ENCODE data around the gene ATP6V0B. TPM values are rescaled to one million over a fixed set of nuclear protein-coding genes. Genes with fewer than 3 reads are reported as not detected.

Gene ATP6V0B
- total and polyA plus RNA-seq, 4 donors, result 69.5 to 277 (median 129) TPM

DNA sequence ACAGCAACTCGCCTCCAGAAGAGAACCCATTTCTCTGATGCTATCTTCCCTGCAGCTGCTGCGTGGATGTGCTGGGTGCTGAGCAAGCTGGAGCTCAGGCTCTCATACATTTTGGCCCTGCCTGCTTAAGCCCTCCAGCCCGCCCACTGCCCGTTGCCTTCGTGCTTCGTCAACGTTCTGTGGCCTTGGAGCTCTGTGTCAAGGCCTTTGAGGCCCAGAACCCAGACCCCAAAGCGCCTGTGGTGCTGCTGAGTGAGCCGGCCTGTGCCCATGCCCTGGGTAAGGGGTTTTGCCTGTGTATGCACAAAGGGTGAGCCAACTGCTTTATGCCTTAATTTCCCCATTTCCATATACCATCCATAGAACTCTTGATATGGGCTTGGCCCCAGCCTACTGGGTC is 3.8 kb upstream of the ATP6V0B start:
- H3K9me3 ChIP-seq (ENCODE audit: control insufficient read depth in 4 of 4, low read length in 3 of 4), result no peaks in the 10 kb centered on the region
- no peak overlapping the region for H3K27ac ChIP-seq (ENCODE audit: low read depth in 1 of 2, low read length in 2 of 2)
- 93% methylated on average over 9 of the region's 9 CpGs for WGBS
- no peaks in the 10 kb centered on the region for H3K27me3 ChIP-seq (ENCODE audit: control insufficient read depth in 4 of 4, insufficient read depth in 4 of 4, low read length in 3 of 4)
- H3K9ac ChIP-seq (ENCODE audit: low read depth in 1 of 2, low read length in 2 of 2), result no peak overlapping the region
- peaks cover 3 to 33% (median 23%) of the 10 kb centered on the region in 4 donors for H3K4me1 ChIP-seq (ENCODE audit: control insufficient read depth in 4 of 4, insufficient read depth in 4 of 4, low read length in 3 of 4)
- peak overlapping the region in 2 of 3 donors; percentile 79 to 98 for H3K4me3 ChIP-seq (ENCODE audit: low read depth in 1 of 3, low read length in 3 of 3)
- H3K36me3 ChIP-seq (ENCODE audit: control insufficient read depth in 4 of 4, insufficient read depth in 3 of 4, low read depth in 1 of 4, low read length in 3 of 4), result peaks cover 0 to 18% (median 5%) of the 10 kb centered on the region in 4 donors
- no peak for TF ChIP-seq GABPA (IDR thresholded peaks at IDR 0.05 in 1 of 2, conservative IDR thresholded peaks at IDR 0.05 in 1 of 2)
- TF ChIP-seq, protein P1, sequence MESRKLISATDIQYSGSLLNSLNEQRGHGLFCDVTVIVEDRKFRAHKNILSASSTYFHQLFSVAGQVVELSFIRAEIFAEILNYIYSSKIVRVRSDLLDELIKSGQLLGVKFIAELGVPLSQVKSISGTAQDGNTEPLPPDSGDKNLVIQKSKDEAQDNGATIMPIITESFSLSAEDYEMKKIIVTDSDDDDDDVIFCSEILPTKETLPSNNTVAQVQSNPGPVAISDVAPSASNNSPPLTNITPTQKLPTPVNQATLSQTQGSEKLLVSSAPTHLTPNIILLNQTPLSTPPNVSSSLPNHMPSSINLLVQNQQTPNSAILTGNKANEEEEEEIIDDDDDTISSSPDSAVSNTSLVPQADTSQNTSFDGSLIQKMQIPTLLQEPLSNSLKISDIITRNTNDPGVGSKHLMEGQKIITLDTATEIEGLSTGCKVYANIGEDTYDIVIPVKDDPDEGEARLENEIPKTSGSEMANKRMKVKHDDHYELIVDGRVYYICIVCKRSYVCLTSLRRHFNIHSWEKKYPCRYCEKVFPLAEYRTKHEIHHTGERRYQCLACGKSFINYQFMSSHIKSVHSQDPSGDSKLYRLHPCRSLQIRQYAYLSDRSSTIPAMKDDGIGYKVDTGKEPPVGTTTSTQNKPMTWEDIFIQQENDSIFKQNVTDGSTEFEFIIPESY (IDR thresholded peaks at IDR 0.05), result no peak
- TF ChIP-seq FOXA2 (IDR thresholded peaks at IDR 0.05), result no peak
- no peak for TF ChIP-seq HNF4A (conservative IDR thresholded peaks at IDR 0.05)
- no peak for TF ChIP-seq YY1 (IDR thresholded peaks at IDR 0.05)
- TF ChIP-seq NR2F2 (IDR thresholded peaks at IDR 0.05), result no peak
- TF ChIP-seq RXRA (IDR thresholded peaks at IDR 0.05), result no peak
- TF ChIP-seq, protein P2, sequence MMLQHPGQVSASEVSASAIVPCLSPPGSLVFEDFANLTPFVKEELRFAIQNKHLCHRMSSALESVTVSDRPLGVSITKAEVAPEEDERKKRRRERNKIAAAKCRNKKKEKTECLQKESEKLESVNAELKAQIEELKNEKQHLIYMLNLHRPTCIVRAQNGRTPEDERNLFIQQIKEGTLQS (IDR thresholded peaks at IDR 0.05), result no peak
- no peak for TF ChIP-seq TAF1 (conservative IDR thresholded peaks at IDR 0.05)
- TF ChIP-seq SP1 (IDR thresholded peaks at IDR 0.05), result no peak
- no peak for DNase-seq (ENCODE audit: low spot score)

DNA sequence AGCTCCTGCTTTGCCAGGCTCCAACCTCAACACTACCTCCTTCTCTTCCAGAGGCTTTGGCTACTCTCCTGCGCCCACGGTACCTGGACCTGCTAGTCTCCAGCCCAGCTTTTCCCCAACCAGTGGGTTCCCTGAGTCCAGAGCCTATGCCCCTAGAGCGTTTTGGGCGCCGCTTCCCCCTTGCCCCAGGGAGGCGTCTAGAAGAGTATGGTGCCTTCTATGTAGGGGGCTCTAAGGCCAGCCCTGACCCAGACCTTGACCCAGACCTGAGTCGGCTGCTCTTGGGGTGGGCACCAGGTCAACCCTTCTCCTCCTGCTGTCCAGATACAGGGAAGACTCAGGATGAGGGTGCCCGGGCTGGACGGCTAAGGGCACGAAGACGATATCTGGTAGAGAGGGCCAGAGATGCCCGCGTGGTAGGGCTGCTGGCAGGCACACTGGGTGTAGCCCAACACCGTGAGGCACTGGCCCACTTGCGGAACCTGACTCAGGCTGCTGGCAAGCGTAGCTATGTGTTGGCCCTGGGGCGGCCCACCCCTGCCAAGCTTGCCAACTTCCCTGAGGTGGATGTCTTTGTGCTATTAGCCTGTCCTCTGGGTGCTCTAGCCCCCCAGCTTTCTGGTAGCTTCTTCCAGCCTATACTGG is 3.3 kb upstream of the ATP6V0B start:
- Histone ChIP-seq H3K4me1 (ENCODE audit: control insufficient read depth in 4 of 4, insufficient read depth in 4 of 4, low read length in 3 of 4) (peaks cover 3 to 38% (median 29%) of the 10 kb centered on the region in 4 donors), H3K9me3 (ENCODE audit: control insufficient read depth in 4 of 4, low read length in 3 of 4) (no peaks in the 10 kb centered on the region), H3K9ac (ENCODE audit: low read depth in 1 of 2, low read length in 2 of 2) (no peak overlapping the region), H3K27me3 (ENCODE audit: control insufficient read depth in 4 of 4, insufficient read depth in 4 of 4, low read length in 3 of 4) (no peaks in the 10 kb centered on the region), H3K4me3 (ENCODE audit: low read depth in 1 of 3, low read length in 3 of 3) (no peak overlapping the region), H3K36me3 (ENCODE audit: control insufficient read depth in 4 of 4, insufficient read depth in 3 of 4, low read depth in 1 of 4, low read length in 3 of 4) (peaks cover 2 to 18% (median 5%) of the 10 kb centered on the region in 4 donors), H3K27ac (ENCODE audit: low read depth in 1 of 2, low read length in 2 of 2) (no peak overlapping the region)
- no peak for DNase-seq (ENCODE audit: low spot score)
- WGBS, result 97% methylated on average over 17 of the region's 17 CpGs
- no peak for TF ChIP-seq FOXA1 (IDR thresholded peaks at IDR 0.05)
- TF ChIP-seq FOXA2 (IDR thresholded peaks at IDR 0.05), result no peak
- no peak for TF ChIP-seq HNF4A (conservative IDR thresholded peaks at IDR 0.05)
- TF ChIP-seq, protein P3, sequence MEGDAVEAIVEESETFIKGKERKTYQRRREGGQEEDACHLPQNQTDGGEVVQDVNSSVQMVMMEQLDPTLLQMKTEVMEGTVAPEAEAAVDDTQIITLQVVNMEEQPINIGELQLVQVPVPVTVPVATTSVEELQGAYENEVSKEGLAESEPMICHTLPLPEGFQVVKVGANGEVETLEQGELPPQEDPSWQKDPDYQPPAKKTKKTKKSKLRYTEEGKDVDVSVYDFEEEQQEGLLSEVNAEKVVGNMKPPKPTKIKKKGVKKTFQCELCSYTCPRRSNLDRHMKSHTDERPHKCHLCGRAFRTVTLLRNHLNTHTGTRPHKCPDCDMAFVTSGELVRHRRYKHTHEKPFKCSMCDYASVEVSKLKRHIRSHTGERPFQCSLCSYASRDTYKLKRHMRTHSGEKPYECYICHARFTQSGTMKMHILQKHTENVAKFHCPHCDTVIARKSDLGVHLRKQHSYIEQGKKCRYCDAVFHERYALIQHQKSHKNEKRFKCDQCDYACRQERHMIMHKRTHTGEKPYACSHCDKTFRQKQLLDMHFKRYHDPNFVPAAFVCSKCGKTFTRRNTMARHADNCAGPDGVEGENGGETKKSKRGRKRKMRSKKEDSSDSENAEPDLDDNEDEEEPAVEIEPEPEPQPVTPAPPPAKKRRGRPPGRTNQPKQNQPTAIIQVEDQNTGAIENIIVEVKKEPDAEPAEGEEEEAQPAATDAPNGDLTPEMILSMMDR (IDR thresholded peaks at IDR 0.05; ENCODE audit: low read depth, low read length, missing input control), result no peak
- TF ChIP-seq, protein P1 (IDR thresholded peaks at IDR 0.05), result no peak

Measured in liver (tissue), 9 donors.